Uterus (tissue), 2 donors: ENCODE results near the gene CELA2B.

Experiments used
- POLR2A ChIP-seq, 2 donors: fragments of 450-650 bp; IDR thresholded peaks; one replicate each; pipeline ENCODE4 v1.6.1; 2016; ENCODE audit warnings: antibody characterized with exemption in 2 of 2, mild to moderate bottlenecking in 1 of 2, moderate library complexity in 1 of 2
- TF ChIP-seq, protein P1 (sequence below), 4 experiments: fragments of 200-600 bp in 2 of 4; fragments of 450-650 bp in 2 of 4; sonication (generic) in 2 of 4; IDR thresholded peaks; one replicate each; pipeline ENCODE4 v1.5.1; 2016 to 2019; ENCODE audit warnings: antibody characterized with exemption in 4 of 4, mild to moderate bottlenecking in 2 of 4, moderate library complexity in 1 of 4

GRCh38 chr1:15448877-15449462 lies 26.9 kb upstream of the CELA2B start:
- TF ChIP-seq, protein P1, sequence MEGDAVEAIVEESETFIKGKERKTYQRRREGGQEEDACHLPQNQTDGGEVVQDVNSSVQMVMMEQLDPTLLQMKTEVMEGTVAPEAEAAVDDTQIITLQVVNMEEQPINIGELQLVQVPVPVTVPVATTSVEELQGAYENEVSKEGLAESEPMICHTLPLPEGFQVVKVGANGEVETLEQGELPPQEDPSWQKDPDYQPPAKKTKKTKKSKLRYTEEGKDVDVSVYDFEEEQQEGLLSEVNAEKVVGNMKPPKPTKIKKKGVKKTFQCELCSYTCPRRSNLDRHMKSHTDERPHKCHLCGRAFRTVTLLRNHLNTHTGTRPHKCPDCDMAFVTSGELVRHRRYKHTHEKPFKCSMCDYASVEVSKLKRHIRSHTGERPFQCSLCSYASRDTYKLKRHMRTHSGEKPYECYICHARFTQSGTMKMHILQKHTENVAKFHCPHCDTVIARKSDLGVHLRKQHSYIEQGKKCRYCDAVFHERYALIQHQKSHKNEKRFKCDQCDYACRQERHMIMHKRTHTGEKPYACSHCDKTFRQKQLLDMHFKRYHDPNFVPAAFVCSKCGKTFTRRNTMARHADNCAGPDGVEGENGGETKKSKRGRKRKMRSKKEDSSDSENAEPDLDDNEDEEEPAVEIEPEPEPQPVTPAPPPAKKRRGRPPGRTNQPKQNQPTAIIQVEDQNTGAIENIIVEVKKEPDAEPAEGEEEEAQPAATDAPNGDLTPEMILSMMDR (IDR thresholded peaks at IDR 0.05) = no peak
- TF ChIP-seq POLR2A (IDR thresholded peaks at IDR 0.05) = no peak
